ENCODE results near the gene LHFPL2. TPM values are rescaled to one million over a fixed set of nuclear protein-coding genes. Genes with fewer than 3 reads are reported as not detected.

LHFPL2 gene
- total RNA-seq, 1 experiment from 2014 or later: 17.9 TPM

DNA sequence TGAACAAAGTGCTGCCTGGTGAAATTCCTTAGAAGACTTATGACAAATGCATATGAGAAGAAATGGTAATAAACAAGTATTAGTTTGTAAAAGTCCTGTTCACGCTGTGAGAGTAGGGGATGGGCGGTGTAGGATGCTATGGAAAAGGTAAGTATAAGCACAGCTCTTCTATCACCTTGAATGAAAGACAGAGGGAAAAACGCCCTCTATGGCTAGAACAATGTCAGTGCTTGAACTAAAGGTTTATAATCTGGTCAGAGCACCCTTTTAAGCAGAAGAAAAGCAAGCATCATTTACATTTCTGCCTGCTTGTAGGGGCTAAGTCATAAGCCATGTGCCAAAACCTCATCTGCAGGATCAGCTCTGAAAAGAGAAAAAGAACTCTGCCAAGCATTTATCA, 115.2 kb downstream of the LHFPL2 start (continued):
- no peak for TF ChIP-seq ZBTB33 (IDR thresholded peaks at IDR 0.05; ENCODE audit: extremely low read depth, insufficient replicate concordance, low read length)
- no peak for TF ChIP-seq SP1 (IDR thresholded peaks at IDR 0.05; ENCODE audit: low read depth)

DNA sequence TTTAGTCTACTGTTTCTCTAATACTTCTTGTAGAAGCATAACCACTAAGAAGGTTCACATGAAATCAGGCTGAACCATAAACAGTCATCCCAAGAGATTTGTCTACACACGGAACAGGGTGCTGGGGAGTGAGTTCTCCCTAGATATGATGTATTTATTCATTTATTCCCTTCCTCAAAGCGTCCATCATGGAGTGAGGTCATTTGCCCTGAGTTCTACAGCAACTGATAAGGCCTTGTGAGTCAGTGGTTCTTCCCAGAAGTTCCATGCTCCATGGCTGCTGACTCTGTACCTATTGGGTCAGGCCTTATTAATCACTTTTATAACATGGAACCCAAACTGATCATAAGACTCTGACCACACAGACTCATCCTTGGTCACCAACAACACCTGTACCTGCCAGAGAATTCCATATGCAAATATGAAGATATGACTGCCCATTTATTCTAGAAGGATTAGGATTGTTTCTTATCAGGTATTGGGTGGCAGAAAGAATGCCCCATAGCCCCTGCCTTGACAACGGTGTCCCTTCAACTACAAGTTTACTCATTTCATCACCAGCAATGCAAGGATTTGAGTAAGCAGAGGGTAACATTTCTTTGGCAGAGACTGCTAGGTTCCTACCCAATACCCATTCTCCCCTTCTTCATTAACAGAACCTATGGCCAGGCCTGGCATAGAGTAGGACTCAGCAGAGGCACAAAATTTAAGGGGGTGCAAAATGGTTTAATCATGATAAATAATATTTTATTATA, 118.1 kb downstream of the LHFPL2 start:
- no peak overlapping the region for H3K4me2 ChIP-seq (ENCODE audit: low read length)
- no peak for DNase-seq (ENCODE audit: low read depth, low spot score)
- no peaks in the 10 kb centered on the region for H4K20me1 ChIP-seq (ENCODE audit: insufficient read depth)
- no peaks in the 10 kb centered on the region for H3K9me3 ChIP-seq (ENCODE audit: control insufficient read depth in 1 of 2, insufficient read depth in 1 of 2, low read depth in 1 of 2, low read length in 2 of 2)
- POLR2A ChIA-PET: no interaction called here
- no peak overlapping the region for H3K27ac ChIP-seq (ENCODE audit: low read depth, low read length)
- peaks cover 0 to 4% of the 10 kb centered on the region in 2 experiments; a peak in 1 of 4 replicates for H3K4me1 ChIP-seq (ENCODE audit: control insufficient read depth in 1 of 2, insufficient read depth in 2 of 2, low read length in 2 of 2)
- no peak for ATAC-seq
- no peak overlapping the region for H3K4me3 ChIP-seq (replicated peaks in 1 of 2; ENCODE audit: low read depth in 1 of 2, low read length in 2 of 2)
- RAD21 ChIA-PET (ENCODE audit: low non-redundant PET in 1 of 2, low total read pairs in 2 of 2, uncharacterized antibody in 2 of 2, unreplicated experiment in 2 of 2): no interaction called here
- H3K36me3 ChIP-seq (ENCODE audit: control insufficient read depth in 1 of 2, insufficient read depth in 2 of 2, low read length in 2 of 2): no peaks in the 10 kb centered on the region
- no peak overlapping the region for H2AFZ ChIP-seq (ENCODE audit: low read depth, low read length, poor library complexity, severe bottlenecking)
- no TSS peak for BruUV-seq (replicated peaks)
- H3K79me2 ChIP-seq (ENCODE audit: insufficient read depth, low read length): no peaks in the 10 kb centered on the region
- H3K27me3 ChIP-seq (ENCODE audit: insufficient read depth, low read length): no peaks in the 10 kb centered on the region
- no peak overlapping the region for H3K9ac ChIP-seq (ENCODE audit: low read length)
- no peaks in the 10 kb centered on the region for H3K9me2 ChIP-seq (ENCODE audit: insufficient read depth)
- intact Hi-C loops (cut with micrococcal nuclease): loop anchor here (5.0 to 10.0 kb wide), 2 partner anchors 58 to 354 kb away; no protein-coding TSS in a partner anchor
- CTCF ChIA-PET: no interaction called here
- no peak for TF ChIP-seq TCF7L2 (IDR thresholded peaks at IDR 0.05; ENCODE audit: borderline replicate concordance, extremely low read depth, insufficient read depth, insufficient read length)
- TF ChIP-seq, protein P1, sequence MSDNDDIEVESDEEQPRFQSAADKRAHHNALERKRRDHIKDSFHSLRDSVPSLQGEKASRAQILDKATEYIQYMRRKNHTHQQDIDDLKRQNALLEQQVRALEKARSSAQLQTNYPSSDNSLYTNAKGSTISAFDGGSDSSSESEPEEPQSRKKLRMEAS (IDR thresholded peaks at IDR 0.05): no peak
- no peak for TF ChIP-seq ZBTB33 (IDR thresholded peaks at IDR 0.05; ENCODE audit: extremely low read depth, insufficient replicate concordance, low read length)
- TF ChIP-seq SRF (IDR thresholded peaks at IDR 0.05; ENCODE audit: low read depth): no peak
- no peak for TF ChIP-seq CEBPB (IDR thresholded peaks at IDR 0.05; ENCODE audit: low read depth)
- TF ChIP-seq SIN3A (IDR thresholded peaks at IDR 0.05; ENCODE audit: low read depth): no peak
- no peak for TF ChIP-seq EZH2 (IDR thresholded peaks at IDR 0.05)
- TF ChIP-seq POLR2AphosphoS5 (IDR thresholded peaks at IDR 0.05; ENCODE audit: low read depth, low read length): no peak
- TF ChIP-seq CBX3 (IDR thresholded peaks at IDR 0.05; ENCODE audit: low read depth): no peak
- TF ChIP-seq SP1 (IDR thresholded peaks at IDR 0.05; ENCODE audit: low read depth): no peak
- no peak for TF ChIP-seq FOSL1 (IDR thresholded peaks at IDR 0.05; ENCODE audit: low read depth)
- TF ChIP-seq, protein P2, sequence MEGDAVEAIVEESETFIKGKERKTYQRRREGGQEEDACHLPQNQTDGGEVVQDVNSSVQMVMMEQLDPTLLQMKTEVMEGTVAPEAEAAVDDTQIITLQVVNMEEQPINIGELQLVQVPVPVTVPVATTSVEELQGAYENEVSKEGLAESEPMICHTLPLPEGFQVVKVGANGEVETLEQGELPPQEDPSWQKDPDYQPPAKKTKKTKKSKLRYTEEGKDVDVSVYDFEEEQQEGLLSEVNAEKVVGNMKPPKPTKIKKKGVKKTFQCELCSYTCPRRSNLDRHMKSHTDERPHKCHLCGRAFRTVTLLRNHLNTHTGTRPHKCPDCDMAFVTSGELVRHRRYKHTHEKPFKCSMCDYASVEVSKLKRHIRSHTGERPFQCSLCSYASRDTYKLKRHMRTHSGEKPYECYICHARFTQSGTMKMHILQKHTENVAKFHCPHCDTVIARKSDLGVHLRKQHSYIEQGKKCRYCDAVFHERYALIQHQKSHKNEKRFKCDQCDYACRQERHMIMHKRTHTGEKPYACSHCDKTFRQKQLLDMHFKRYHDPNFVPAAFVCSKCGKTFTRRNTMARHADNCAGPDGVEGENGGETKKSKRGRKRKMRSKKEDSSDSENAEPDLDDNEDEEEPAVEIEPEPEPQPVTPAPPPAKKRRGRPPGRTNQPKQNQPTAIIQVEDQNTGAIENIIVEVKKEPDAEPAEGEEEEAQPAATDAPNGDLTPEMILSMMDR (IDR thresholded peaks at IDR 0.05 in 2 of 3, conservative IDR thresholded peaks at IDR 0.05 in 1 of 3; ENCODE audit: borderline replicate concordance in 1 of 3, insufficient read depth in 1 of 3, low read depth in 2 of 3, low read length in 2 of 3): no peak
- no peak for TF ChIP-seq EZH2phosphoT487 (IDR thresholded peaks at IDR 0.05; ENCODE audit: borderline replicate concordance)
- TF ChIP-seq EGR1 (IDR thresholded peaks at IDR 0.05; ENCODE audit: low read depth): no peak
